HG03039 (cell line): ENCODE data around the gene TBC1D4.
A peak's percentile ranks its signal among the peaks of the same experiment; 100 is the strongest.
"Not testable (repeated sequence)": the region's sequence is repeated elsewhere in the genome, so short reads cannot be mapped to it uniquely, and the experiment has no call there.

Experiments used
- ATAC-seq: cut with Tn5 transposase; IDR thresholded peaks from one replicate; pipeline ENCODE4 v1.9.1; 2021; ENCODE audit warnings: mild to moderate bottlenecking, moderate library complexity; ENCODE audit not compliant: unreplicated experiment

Gene TBC1D4

GRCh38 chr13:75330770-75331169 lies 151.2 kb downstream of the TBC1D4 start:
- ATAC-seq, result no peak

- ATAC-seq, result no peak
Measured at GRCh38 chr13:75329723-75330122, 152.2 kb downstream of the TBC1D4 start.

- no peak for ATAC-seq
Measured at GRCh38 chr13:75329097-75329496, 152.9 kb downstream of the TBC1D4 start.

GRCh38 chr13:75327135-75327510 lies 154.8 kb downstream of the TBC1D4 start:
- no peak for ATAC-seq

- peak; percentile 69 for ATAC-seq
Measured at GRCh38 chr13:75326173-75327134, 155.5 kb downstream of the TBC1D4 start.

- no peak for ATAC-seq
Measured at GRCh38 chr13:75325711-75326110, 156.3 kb downstream of the TBC1D4 start.

- ATAC-seq, result no peak
Measured at GRCh38 chr13:75324413-75324940, 157.5 kb downstream of the TBC1D4 start.

GRCh38 chr13:75321084-75321483 lies 160.9 kb downstream of the TBC1D4 start:
- no peak for ATAC-seq

- ATAC-seq, result no peak
Measured at GRCh38 chr13:75319254-75319653, 162.7 kb downstream of the TBC1D4 start.

GRCh38 chr13:75318138-75318833 lies 163.7 kb downstream of the TBC1D4 start:
- no peak for ATAC-seq

GRCh38 chr13:75316427-75316826 lies 165.5 kb downstream of the TBC1D4 start:
- no peak for ATAC-seq

- no peak for ATAC-seq
Measured at GRCh38 chr13:75312884-75313520, 169.0 kb downstream of the TBC1D4 start.

- ATAC-seq, result no peak
Measured at GRCh38 chr13:75309981-75310580, 171.9 kb downstream of the TBC1D4 start.

GRCh38 chr13:75308222-75308621 lies 173.7 kb downstream of the TBC1D4 start:
- ATAC-seq, result no peak

GRCh38 chr13:75307370-75307949 lies 174.5 kb downstream of the TBC1D4 start:
- ATAC-seq, result no peak

- ATAC-seq, result not testable (repeated sequence)
Measured at GRCh38 chr13:75306967-75307366, 175.0 kb downstream of the TBC1D4 start.

GRCh38 chr13:75305059-75305458 lies 176.9 kb downstream of the TBC1D4 start:
- ATAC-seq, result no peak

- ATAC-seq, result no peak
Measured at GRCh38 chr13:75303263-75303662, 178.7 kb downstream of the TBC1D4 start.

GRCh38 chr13:75302071-75302698 lies 179.8 kb downstream of the TBC1D4 start:
- no peak for ATAC-seq
